GM06990 (cell line): Measurements from ENCODE around the gene CHST11.

Experiments used
- DNase-seq: peaks from one replicate; pipeline ENCODE4 v3.0.0-alpha.2; 2011; ENCODE audit not compliant: insufficient read length; ENCODE audit errors: extremely low read depth
- H3K27me3 ChIP-seq: replicated peaks from 2 replicates; pipeline ENCODE4 v1.6.0; 2011; ENCODE audit warnings: low read length; ENCODE audit not compliant: control insufficient read depth, insufficient read depth
- H3K36me3 ChIP-seq: 2 replicates; pipeline ENCODE4 v1.5.1; 2011; ENCODE audit warnings: low read length; ENCODE audit not compliant: control insufficient read depth, insufficient read depth
- H3K4me3 ChIP-seq: replicated peaks from 2 replicates; pipeline ENCODE4 v1.5.1; 2011; ENCODE audit warnings: low read depth, mild to moderate bottlenecking, control low read depth, low read length
- CTCF ChIP-seq: IDR thresholded peaks from 2 replicates; pipeline ENCODE4 v1.5.1; 2011; ENCODE audit warnings: low read length, control low read depth, mild to moderate bottlenecking, inconsistent platforms; ENCODE audit not compliant: insufficient read depth, poor library complexity, severe bottlenecking

Gene CHST11

DNA sequence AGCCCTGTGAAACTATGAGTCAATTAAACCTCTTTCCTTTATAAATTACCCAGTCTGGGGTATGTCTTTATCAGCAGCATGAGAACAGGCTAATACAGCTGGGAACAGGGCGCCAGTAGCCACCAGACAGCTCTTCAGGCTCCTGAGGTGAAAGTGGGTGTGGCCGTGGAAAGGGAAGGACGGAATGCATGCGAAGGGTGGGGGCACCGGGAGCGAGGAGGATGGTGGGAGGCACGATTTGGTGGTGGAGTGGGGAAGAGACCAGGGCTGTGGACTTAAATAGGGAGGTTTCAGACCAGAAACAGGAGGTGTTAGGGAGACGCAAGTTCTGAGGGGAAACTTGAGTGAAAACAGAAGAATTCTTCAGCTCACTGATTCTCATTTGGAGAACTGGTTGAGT is 44.1 kb upstream of the CHST11 start:
- no peaks in the 10 kb centered on the region for H3K36me3 ChIP-seq
- no peak for DNase-seq
- H3K4me3 ChIP-seq = no peak overlapping the region
- no peaks in the 10 kb centered on the region for H3K27me3 ChIP-seq
- no peak for TF ChIP-seq CTCF

DNA sequence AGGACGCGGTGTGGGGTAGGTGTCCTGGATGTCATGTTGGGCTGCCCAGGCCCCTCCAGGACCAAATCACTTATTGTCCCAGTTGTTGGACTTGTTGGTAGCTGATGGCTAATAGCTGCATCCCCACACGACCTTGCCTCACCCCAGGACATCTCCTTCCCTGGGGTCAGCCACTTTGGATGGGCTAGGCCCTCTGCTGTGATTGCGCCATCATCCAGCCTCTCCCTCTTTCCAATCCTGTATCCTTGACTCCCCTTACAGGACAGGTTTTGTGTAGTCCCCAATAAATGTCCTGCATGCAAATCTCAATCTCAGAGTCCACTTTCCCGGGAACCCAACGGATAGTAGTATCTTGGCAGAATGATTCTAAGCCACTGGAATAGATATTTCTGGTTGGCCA is 43.4 kb upstream of the CHST11 start:
- H3K36me3 ChIP-seq = no peaks in the 10 kb centered on the region
- TF ChIP-seq CTCF = no peak
- no peaks in the 10 kb centered on the region for H3K27me3 ChIP-seq
- H3K4me3 ChIP-seq = no peak overlapping the region
- DNase-seq = no peak

- TF ChIP-seq CTCF = no peak
- no peaks in the 10 kb centered on the region for H3K27me3 ChIP-seq
- no peak overlapping the region for H3K4me3 ChIP-seq
- peak; percentile 49 for DNase-seq
- H3K36me3 ChIP-seq = no peaks in the 10 kb centered on the region
These were observed 42.0 kb upstream of the CHST11 start for GRCh38 chr12:104414581-104415341.

DNA sequence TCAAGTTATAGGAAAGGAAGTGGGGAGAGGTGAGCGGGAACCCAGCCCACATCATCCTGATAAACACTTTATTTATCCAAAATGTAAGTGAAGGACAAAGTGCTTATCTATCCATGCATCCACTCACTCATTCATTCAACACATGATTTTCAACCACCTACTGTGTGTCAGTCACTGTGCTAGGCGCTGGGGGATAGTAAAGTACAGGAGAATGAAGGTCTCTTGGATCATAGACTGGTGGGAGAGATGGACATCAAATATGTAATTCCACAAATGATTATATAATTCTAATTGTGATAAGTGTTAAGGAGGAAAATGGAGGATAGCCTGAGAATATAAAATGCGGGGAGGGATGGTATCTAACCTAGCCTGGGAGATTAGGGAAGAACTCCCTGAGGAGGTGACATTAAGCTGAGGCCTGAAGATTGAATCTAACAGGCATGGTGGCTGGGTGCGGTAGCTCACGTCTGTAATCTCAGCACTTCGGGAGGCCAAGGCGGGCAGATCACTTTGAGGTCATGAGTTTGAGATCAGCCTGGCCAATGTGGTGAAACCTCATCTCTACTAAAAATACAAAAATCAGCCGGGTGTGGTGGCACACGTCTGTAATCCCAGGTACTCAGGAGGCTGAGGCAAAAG is 41.3 kb upstream of the CHST11 start:
- Histone ChIP-seq H3K4me3 (no peak overlapping the region), H3K36me3 (no peaks in the 10 kb centered on the region), H3K27me3 (no peaks in the 10 kb centered on the region)
- no peak for DNase-seq
- TF ChIP-seq CTCF = no peak

- no peak for DNase-seq
- H3K4me3 ChIP-seq = no peak overlapping the region
- H3K27me3 ChIP-seq = no peaks in the 10 kb centered on the region
- no peaks in the 10 kb centered on the region for H3K36me3 ChIP-seq
- TF ChIP-seq CTCF = no peak
These were observed 40.6 kb upstream of the CHST11 start for GRCh38 chr12:104416136-104416535.
